ENCODE results near the gene MRPS2. TPM values are rescaled to one million over a fixed set of nuclear protein-coding genes. Genes with fewer than 3 reads are reported as not detected.
"Not testable (repeated sequence)": the region's sequence is repeated elsewhere in the genome, so short reads cannot be mapped to it uniquely, and the experiment has no call there.

The MRPS2 gene
- polyA plus RNA-seq (2013, experiment 1 of 4): 74.4 TPM
- polyA plus RNA-seq (2013, experiment 2 of 4): 75.0 TPM
- 53.1 TPM for polyA plus RNA-seq (2013, experiment 3 of 4)
- 58.8 TPM for polyA plus RNA-seq (2013, experiment 4 of 4)

- peaks cover 9% of the 10 kb centered on the region for H3K4me1 ChIP-seq (ENCODE audit: control insufficient read depth, insufficient read depth, low read length)
- H3K9me3 ChIP-seq (ENCODE audit: control insufficient read depth, low read length): no peaks in the 10 kb centered on the region
- H3K27me3 ChIP-seq (ENCODE audit: control insufficient read depth, insufficient read depth, low read length, poor library complexity, severe bottlenecking): peaks cover 4% of the 10 kb centered on the region
- 0 to 1% methylated on average over 92 of the region's 92 CpGs for WGBS, 2 experiments
- no peak within 1 kb of the TSS for H3K27ac ChIP-seq (ENCODE audit: insufficient read depth, low read depth, low read length, poor library complexity, severe bottlenecking)
- peak within 1 kb of the TSS; percentile 83 for H3K4me3 ChIP-seq (ENCODE audit: insufficient read depth, low read depth, low read length)
- peaks cover 14% of the 10 kb centered on the region for H3K36me3 ChIP-seq (ENCODE audit: control insufficient read depth, insufficient read depth, low read length)
These were observed at the start of gene MRPS2 for GRCh38 chr9:135500525-135501260. TSS of gene MRPS2 (plus strand) at chr9:135500682. CDS start at chr9:135500711, 29 bp downstream.

DNA sequence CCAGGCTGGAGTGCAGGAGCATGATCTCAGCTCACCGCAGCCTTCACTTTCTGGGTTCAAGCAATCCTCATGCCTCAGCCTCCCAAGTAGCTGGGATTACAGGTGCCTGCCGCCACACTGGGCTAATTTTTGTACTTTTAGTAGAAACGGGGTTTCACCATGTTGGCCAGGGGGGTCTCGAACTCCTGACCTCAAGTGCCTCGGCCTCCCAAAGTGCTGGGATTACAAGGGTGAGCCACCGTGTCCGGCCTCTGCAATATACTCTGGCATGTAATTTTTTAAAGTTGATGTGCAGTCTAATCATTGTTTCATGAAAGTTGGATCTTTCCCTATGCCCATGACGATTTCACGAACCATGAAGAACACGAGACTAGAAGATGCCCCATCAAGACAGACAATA lies 49.5 kb upstream of the MRPS2 start:
- 91 to 96% methylated on average over 10 of the region's 10 CpGs for WGBS, 2 experiments
- H3K27me3 ChIP-seq (ENCODE audit: control insufficient read depth, insufficient read depth, low read length, poor library complexity, severe bottlenecking): no peaks in the 10 kb centered on the region
- H3K36me3 ChIP-seq (ENCODE audit: control insufficient read depth, insufficient read depth, low read length): no peaks in the 10 kb centered on the region
- no peaks in the 10 kb centered on the region for H3K9me3 ChIP-seq (ENCODE audit: control insufficient read depth, low read length)
- no peak overlapping the region for H3K4me3 ChIP-seq (ENCODE audit: insufficient read depth, low read depth, low read length)
- no peaks in the 10 kb centered on the region for H3K4me1 ChIP-seq (ENCODE audit: control insufficient read depth, insufficient read depth, low read length)
- H3K27ac ChIP-seq (ENCODE audit: insufficient read depth, low read depth, low read length, poor library complexity, severe bottlenecking): no peak overlapping the region

DNA sequence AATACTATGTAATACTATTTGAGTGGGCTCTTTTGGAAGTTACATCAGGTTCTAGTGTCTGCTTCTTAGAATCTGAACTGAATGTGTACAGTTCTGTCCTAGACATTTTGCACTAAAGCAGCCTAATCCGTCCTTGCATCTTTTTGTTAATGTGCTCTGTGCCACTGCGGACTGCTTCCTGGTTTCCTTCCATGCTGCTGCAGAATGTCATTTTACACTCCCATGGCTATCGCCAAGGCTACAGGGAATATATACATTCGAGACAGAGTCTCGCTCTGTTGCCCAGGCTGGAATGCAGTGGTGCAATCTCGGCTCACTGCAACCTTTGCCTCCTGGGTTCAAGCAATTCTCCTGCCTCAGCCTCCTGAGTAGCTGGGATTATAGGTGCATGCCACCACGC lies 48.6 kb upstream of the MRPS2 start:
- H3K27ac ChIP-seq (ENCODE audit: insufficient read depth, low read depth, low read length, poor library complexity, severe bottlenecking); H3K4me3 ChIP-seq (ENCODE audit: insufficient read depth, low read depth, low read length); H3K4me1 ChIP-seq (ENCODE audit: control insufficient read depth, insufficient read depth, low read length); H3K36me3 ChIP-seq (ENCODE audit: control insufficient read depth, insufficient read depth, low read length); H3K9me3 ChIP-seq (ENCODE audit: control insufficient read depth, low read length); H3K27me3 ChIP-seq (ENCODE audit: control insufficient read depth, insufficient read depth, low read length, poor library complexity, severe bottlenecking): not testable (repeated sequence)
- WGBS, 2 experiments: 86 to 93% methylated on average over 6 to 7 of the region's 7 CpGs

DNA sequence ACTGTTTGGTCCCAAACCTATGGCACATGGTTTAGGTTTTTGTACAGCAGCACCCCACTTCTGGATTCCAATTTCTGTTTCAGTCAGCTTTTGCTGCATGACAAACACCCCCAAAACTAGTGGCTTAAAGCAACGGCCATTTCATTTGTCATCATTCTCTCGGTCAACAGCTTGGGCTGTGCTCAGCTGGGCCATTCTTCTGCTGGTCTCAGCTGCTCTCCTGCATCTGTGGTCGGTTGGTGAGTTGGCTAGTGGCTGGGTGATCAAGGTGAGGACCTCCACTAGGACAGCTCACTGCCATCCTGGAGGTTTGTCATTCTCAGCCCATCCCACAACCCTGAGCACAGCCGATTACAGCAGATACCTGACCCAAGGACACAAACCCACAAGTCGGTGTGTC lies 45.7 kb upstream of the MRPS2 start:
- Histone ChIP-seq H3K27me3 (ENCODE audit: control insufficient read depth, insufficient read depth, low read length, poor library complexity, severe bottlenecking) (no peaks in the 10 kb centered on the region), H3K9me3 (ENCODE audit: control insufficient read depth, low read length) (no peaks in the 10 kb centered on the region)

GRCh38 chr9:135455401-135456030 lies 45.0 kb upstream of the MRPS2 start:
- WGBS, 2 experiments: 91% methylated on average over 23 of the region's 23 CpGs
- H3K27me3 ChIP-seq (ENCODE audit: control insufficient read depth, insufficient read depth, low read length, poor library complexity, severe bottlenecking): no peaks in the 10 kb centered on the region
- H3K36me3 ChIP-seq (ENCODE audit: control insufficient read depth, insufficient read depth, low read length): no peaks in the 10 kb centered on the region
- H3K9me3 ChIP-seq (ENCODE audit: control insufficient read depth, low read length): no peaks in the 10 kb centered on the region
- no peak overlapping the region for H3K27ac ChIP-seq (ENCODE audit: insufficient read depth, low read depth, low read length, poor library complexity, severe bottlenecking)
- H3K4me1 ChIP-seq (ENCODE audit: control insufficient read depth, insufficient read depth, low read length): peaks cover 8% of the 10 kb centered on the region
- no peak overlapping the region for H3K4me3 ChIP-seq (ENCODE audit: insufficient read depth, low read depth, low read length)

More for the DNA sequence above, 45.7 kb upstream of the MRPS2 start:
- no peak overlapping the region for H3K4me3 ChIP-seq (ENCODE audit: insufficient read depth, low read depth, low read length)
- 94 to 95% methylated on average over 5 of the region's 5 CpGs for WGBS, 2 experiments
- peaks cover 8% of the 10 kb centered on the region for H3K4me1 ChIP-seq (ENCODE audit: control insufficient read depth, insufficient read depth, low read length)
- H3K36me3 ChIP-seq (ENCODE audit: control insufficient read depth, insufficient read depth, low read length): no peaks in the 10 kb centered on the region
- no peak overlapping the region for H3K27ac ChIP-seq (ENCODE audit: insufficient read depth, low read depth, low read length, poor library complexity, severe bottlenecking)

- 90% methylated on average over 19 of the region's 19 CpGs for WGBS, 2 experiments
- H3K27ac ChIP-seq (ENCODE audit: insufficient read depth, low read depth, low read length, poor library complexity, severe bottlenecking): no peak overlapping the region
- H3K27me3 ChIP-seq (ENCODE audit: control insufficient read depth, insufficient read depth, low read length, poor library complexity, severe bottlenecking): no peaks in the 10 kb centered on the region
- no peaks in the 10 kb centered on the region for H3K36me3 ChIP-seq (ENCODE audit: control insufficient read depth, insufficient read depth, low read length)
- no peaks in the 10 kb centered on the region for H3K9me3 ChIP-seq (ENCODE audit: control insufficient read depth, low read length)
- peaks cover 8% of the 10 kb centered on the region for H3K4me1 ChIP-seq (ENCODE audit: control insufficient read depth, insufficient read depth, low read length)
- H3K4me3 ChIP-seq (ENCODE audit: insufficient read depth, low read depth, low read length): no peak overlapping the region
These were observed 43.9 kb upstream of the MRPS2 start for GRCh38 chr9:135456436-135457104.

DNA sequence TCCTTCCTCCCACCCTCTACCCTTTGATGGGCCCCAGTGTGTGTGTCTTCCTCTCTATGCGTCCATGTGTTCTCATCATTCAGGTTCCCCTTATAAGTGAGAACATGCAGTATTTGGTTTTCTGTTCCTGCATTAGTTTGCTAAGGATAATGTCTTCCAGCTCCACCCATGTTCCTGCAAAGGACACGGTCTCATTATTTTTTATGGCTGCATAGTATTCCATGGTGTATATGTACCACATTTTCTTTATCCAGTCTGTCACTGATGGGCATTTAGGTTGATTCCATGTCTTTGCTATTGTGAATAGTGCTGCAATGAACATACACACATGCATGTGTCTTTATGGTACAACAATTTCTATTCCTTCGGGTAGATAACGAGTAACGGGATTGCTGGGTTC lies 42.0 kb upstream of the MRPS2 start:
- WGBS, 2 experiments: 92 to 95% methylated on average over 5 of the region's 5 CpGs
- not testable (repeated sequence) for H3K4me1 ChIP-seq (ENCODE audit: control insufficient read depth, insufficient read depth, low read length); H3K9me3 ChIP-seq (ENCODE audit: control insufficient read depth, low read length); H3K27ac ChIP-seq (ENCODE audit: insufficient read depth, low read depth, low read length, poor library complexity, severe bottlenecking); H3K36me3 ChIP-seq (ENCODE audit: control insufficient read depth, insufficient read depth, low read length); H3K27me3 ChIP-seq (ENCODE audit: control insufficient read depth, insufficient read depth, low read length, poor library complexity, severe bottlenecking); H3K4me3 ChIP-seq (ENCODE audit: insufficient read depth, low read depth, low read length)

- Histone ChIP-seq H3K9me3 (ENCODE audit: control insufficient read depth, low read length) (no peaks in the 10 kb centered on the region), H3K27ac (ENCODE audit: insufficient read depth, low read depth, low read length, poor library complexity, severe bottlenecking) (no peak overlapping the region), H3K36me3 (ENCODE audit: control insufficient read depth, insufficient read depth, low read length) (no peaks in the 10 kb centered on the region), H3K27me3 (ENCODE audit: control insufficient read depth, insufficient read depth, low read length, poor library complexity, severe bottlenecking) (no peaks in the 10 kb centered on the region), H3K4me3 (ENCODE audit: insufficient read depth, low read depth, low read length) (no peak overlapping the region), H3K4me1 (ENCODE audit: control insufficient read depth, insufficient read depth, low read length) (peaks cover 3% of the 10 kb centered on the region)
- 91 to 92% methylated on average over 11 of the region's 11 CpGs for WGBS, 2 experiments
These were observed 38.5 kb upstream of the MRPS2 start for GRCh38 chr9:135461936-135462335.

DNA sequence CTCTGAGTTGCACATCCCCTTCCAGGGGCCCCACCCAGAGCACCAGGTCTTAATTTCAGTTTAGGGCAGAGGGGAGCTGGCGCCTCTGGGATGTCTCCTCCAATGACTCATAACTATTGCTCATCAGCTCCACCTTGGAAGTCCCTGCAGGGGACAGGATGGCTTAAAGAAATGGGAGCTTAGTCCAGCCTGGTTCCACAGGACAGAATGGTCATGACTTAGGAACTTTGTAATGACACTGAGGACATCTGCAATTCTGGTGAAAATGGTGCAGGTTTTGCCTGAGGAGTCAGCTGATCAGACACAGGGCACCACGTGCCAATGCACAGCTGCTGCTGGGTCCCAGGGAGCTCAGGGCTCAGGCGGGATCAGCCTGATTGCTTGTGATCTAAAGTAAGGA lies 37.3 kb upstream of the MRPS2 start:
- H3K36me3 ChIP-seq (ENCODE audit: control insufficient read depth, insufficient read depth, low read length): no peaks in the 10 kb centered on the region
- H3K9me3 ChIP-seq (ENCODE audit: control insufficient read depth, low read length): no peaks in the 10 kb centered on the region
- 71 to 74% methylated on average over 3 of the region's 3 CpGs for WGBS, 2 experiments
- no peak overlapping the region for H3K27ac ChIP-seq (ENCODE audit: insufficient read depth, low read depth, low read length, poor library complexity, severe bottlenecking)
- H3K4me1 ChIP-seq (ENCODE audit: control insufficient read depth, insufficient read depth, low read length): no peaks in the 10 kb centered on the region
- H3K27me3 ChIP-seq (ENCODE audit: control insufficient read depth, insufficient read depth, low read length, poor library complexity, severe bottlenecking): no peaks in the 10 kb centered on the region
- no peak overlapping the region for H3K4me3 ChIP-seq (ENCODE audit: insufficient read depth, low read depth, low read length)

DNA sequence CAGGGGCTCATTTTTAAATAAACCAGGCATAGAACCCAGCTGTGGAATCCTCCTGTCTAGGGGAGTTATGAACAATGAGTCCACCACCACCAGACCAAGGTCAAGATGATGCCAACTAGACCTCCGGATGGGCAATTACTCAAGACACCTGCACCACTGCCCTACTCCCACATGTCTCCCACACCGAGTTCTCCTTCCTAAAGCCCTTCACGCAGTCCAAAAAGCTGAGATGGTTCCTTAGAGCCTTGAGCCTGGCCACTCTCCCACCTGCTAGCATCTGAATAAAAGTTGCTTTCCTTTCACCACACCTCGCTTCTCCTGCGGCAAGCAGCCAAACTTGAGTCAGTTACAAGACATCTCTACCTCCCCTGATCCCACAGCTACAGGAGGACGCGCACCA lies 36.3 kb upstream of the MRPS2 start:
- WGBS, 2 experiments: 89 to 92% methylated on average over 7 of the region's 7 CpGs

More for the DNA sequence above, 36.3 kb upstream of the MRPS2 start:
- no peak overlapping the region for H3K4me3 ChIP-seq (ENCODE audit: insufficient read depth, low read depth, low read length)
- H3K9me3 ChIP-seq (ENCODE audit: control insufficient read depth, low read length): no peaks in the 10 kb centered on the region
- H3K27me3 ChIP-seq (ENCODE audit: control insufficient read depth, insufficient read depth, low read length, poor library complexity, severe bottlenecking): no peaks in the 10 kb centered on the region
- H3K27ac ChIP-seq (ENCODE audit: insufficient read depth, low read depth, low read length, poor library complexity, severe bottlenecking): no peak overlapping the region
- H3K4me1 ChIP-seq (ENCODE audit: control insufficient read depth, insufficient read depth, low read length): peaks cover 4% of the 10 kb centered on the region
- no peaks in the 10 kb centered on the region for H3K36me3 ChIP-seq (ENCODE audit: control insufficient read depth, insufficient read depth, low read length)

Data from ectodermal cell (in vitro differentiated cells).